Effector memory CD8-positive, alpha-beta T cell (primary cell): ENCODE results near the gene LIMK1.
"Not testable (repeated sequence)": the region's sequence is repeated elsewhere in the genome, so short reads cannot be mapped to it uniquely, and the experiment has no call there.

Experiments used
- ATAC-seq: fragments of 150-1000 bp; cut with Tn5 transposase; replicated peaks from 2 replicates; pipeline ENCODE4 v1.10.0; 2021; ENCODE audit warnings: mild to moderate bottlenecking, moderate library complexity
- DNase-seq, 3 experiments: peaks; one replicate each; pipeline ENCODE4 v3.0.0; 2021
- H3K27ac Mint-ChIP-seq, 2 donors: one replicate each; pipeline ENCODE4 v1.8.0; 2022; ENCODE audit warnings: mild to moderate bottlenecking in 2 of 2, mixed read lengths in 2 of 2, moderate library complexity in 2 of 2
- H3K27me3 Mint-ChIP-seq, 2 donors: one replicate each; pipeline ENCODE4 v1.8.0; 2022; ENCODE audit warnings: mixed read lengths in 2 of 2
- H3K36me3 Mint-ChIP-seq: one replicate; pipeline ENCODE4 v1.8.0; 2022; ENCODE audit warnings: mild to moderate bottlenecking, moderate library complexity, mixed read lengths; ENCODE audit not compliant: insufficient read depth
- H3K4me1 Mint-ChIP-seq, 2 donors: one replicate each; pipeline ENCODE4 v1.8.0; 2022; ENCODE audit warnings: low read depth in 2 of 2, mixed read lengths in 2 of 2
- H3K4me3 Mint-ChIP-seq, 2 donors: one replicate each; pipeline ENCODE4 v1.8.0; 2022; ENCODE audit warnings: mild to moderate bottlenecking in 2 of 2, mixed read lengths in 2 of 2, moderate library complexity in 2 of 2
- H3K9me3 Mint-ChIP-seq, 2 donors: one replicate each; pipeline ENCODE4 v1.8.0; 2022; ENCODE audit warnings: mixed read lengths in 2 of 2

LIMK1 gene

DNA sequence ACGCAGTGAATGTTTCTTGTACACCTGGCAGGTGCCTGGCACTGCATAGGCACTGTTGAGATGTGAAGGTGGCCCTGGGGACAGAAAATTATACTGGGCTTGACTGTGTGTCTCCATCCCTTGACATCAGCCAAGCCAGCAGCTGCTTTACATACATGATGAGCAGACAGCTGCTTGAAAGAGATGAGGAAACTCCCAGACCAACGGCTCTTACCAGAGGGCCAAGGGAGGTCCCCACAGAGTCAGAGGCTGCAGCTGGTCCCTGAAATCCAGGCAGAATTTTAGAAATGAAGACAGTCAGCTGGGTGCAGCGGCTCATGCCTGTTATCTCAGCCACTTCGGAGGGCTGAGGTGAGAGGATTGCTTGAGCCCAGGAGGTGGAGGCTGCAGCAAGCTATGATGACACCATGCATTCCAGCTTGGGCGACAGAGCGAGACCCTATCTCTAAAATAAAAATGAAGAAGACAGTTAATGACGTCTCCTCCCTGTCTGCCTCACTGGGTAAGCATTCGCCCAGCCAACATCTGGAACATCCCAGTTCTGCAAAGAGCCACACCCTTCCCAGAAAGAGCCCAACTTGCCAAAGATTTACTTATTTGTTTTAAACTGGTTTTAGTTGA, 17.6 kb downstream of the LIMK1 start:
- Mint-ChIP-seq H3K9me3 (no peaks in the 10 kb centered on the region), H3K27ac (peak overlapping the region in 1 of 2 donors; percentile 62), H3K4me3 (no peak overlapping the region), H3K36me3 (peaks cover 54% of the 10 kb centered on the region), H3K4me1 (peaks cover 0 to 5% of the 10 kb centered on the region in 2 donors), H3K27me3 (no peaks in the 10 kb centered on the region)
- no peak for DNase-seq
- peak; percentile 57 for ATAC-seq

DNA sequence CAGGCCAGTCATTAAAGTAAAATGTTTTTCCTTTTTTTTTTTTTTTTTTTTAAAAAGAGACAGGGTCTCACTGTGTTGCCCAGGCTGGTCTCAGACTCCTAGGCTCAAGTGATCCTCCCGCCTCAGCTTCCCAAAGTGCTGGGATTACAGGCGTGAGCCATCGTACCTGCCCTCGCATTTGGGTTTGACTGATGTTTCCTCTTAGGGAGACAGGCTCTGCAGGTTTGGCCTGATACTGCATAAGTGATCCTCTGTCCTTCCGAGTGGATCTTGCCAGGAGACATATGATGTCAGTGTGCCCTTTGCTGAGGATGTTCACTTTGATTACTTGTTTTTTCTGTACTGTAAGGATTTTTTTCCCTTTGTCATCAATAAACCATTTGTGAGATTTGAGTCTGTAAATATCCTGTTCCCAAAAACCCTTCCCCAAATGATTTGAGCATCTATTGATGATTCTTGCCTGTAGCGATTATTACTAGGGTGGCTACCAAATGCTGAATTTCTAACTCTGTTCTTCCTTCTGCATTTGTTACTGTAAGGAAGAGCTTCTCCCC, 19.7 kb downstream of the LIMK1 start:
- Mint-ChIP-seq H3K4me1 (peaks cover 0 to under 1% of the 10 kb centered on the region in 2 donors), H3K4me3 (no peak overlapping the region), H3K27ac (no peak overlapping the region), H3K9me3 (no peaks in the 10 kb centered on the region), H3K27me3 (no peaks in the 10 kb centered on the region), H3K36me3 (peaks cover 60% of the 10 kb centered on the region)
- DNase-seq (no peak), ATAC-seq (no peak)

DNA sequence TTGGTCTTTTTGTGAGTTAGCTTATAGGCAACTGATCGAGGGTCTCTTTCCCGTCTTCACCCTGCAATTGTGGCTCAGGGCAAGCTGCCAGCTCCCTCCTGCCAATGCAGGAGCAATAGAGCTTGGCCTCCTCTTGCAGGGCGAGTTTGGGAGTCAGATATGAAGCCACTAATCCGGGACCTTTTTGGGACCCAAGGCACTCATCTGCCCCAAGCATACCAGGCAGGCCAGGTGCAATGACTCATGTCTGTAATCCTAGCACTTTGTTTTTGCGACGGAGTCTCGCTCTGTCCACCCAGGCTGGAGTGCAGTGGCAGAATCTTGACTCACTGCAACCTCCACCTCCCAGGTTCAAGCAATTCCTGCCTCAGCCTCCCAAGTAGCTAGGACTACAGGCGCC, 21.1 kb downstream of the LIMK1 start:
- DNase-seq (no peak), ATAC-seq (no peak)
- Mint-ChIP-seq H3K36me3 (peaks cover 52% of the 10 kb centered on the region), H3K27me3 (no peaks in the 10 kb centered on the region), H3K27ac (no peak overlapping the region), H3K9me3 (no peaks in the 10 kb centered on the region), H3K4me1 (no peaks in the 10 kb centered on the region), H3K4me3 (no peak overlapping the region)

- no peaks in the 10 kb centered on the region for H3K27me3 Mint-ChIP-seq
- no peak overlapping the region for H3K27ac Mint-ChIP-seq
- H3K4me3 Mint-ChIP-seq: no peak overlapping the region
- H3K9me3 Mint-ChIP-seq: no peaks in the 10 kb centered on the region
- H3K36me3 Mint-ChIP-seq: peaks cover 52% of the 10 kb centered on the region
- DNase-seq: no peak
- no peak for ATAC-seq
- H3K4me1 Mint-ChIP-seq: no peaks in the 10 kb centered on the region
Observed at GRCh38 chr7:74105992-74106391, 22.4 kb downstream of the LIMK1 start.

- Mint-ChIP-seq H3K4me3 (no peak overlapping the region), H3K9me3 (no peaks in the 10 kb centered on the region), H3K36me3 (peaks cover 56% of the 10 kb centered on the region), H3K4me1 (no peaks in the 10 kb centered on the region), H3K27me3 (no peaks in the 10 kb centered on the region), H3K27ac (no peak overlapping the region)
- DNase-seq (no peak), ATAC-seq (no peak)
Observed at GRCh38 chr7:74106846-74107245, 23.2 kb downstream of the LIMK1 start.

DNA sequence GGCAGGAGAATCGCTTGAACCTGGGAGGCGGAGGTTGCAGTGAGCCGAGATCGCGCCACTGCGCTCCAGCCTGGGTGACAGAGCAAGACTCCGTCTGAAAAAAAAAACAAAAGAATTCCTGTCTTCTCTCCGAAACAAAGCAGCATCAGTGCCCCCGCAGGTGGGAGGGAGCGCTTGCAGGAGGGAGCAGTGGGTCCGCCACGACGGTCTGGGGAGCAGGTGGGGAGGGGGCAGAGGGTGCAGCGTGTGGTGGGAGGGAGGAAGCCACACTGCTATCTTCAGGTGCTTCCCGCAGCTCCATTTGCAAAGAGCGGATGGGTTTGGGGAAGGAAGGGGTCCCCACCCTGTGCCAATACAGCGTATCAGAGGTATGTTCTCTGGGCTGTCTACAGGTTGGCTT, 31.7 kb downstream of the LIMK1 start:
- Mint-ChIP-seq H3K27ac (no peak overlapping the region), H3K27me3 (no peaks in the 10 kb centered on the region), H3K4me3 (no peak overlapping the region), H3K4me1 (no peaks in the 10 kb centered on the region), H3K36me3 (peaks cover 58% of the 10 kb centered on the region), H3K9me3 (no peaks in the 10 kb centered on the region)
- ATAC-seq (no peak), DNase-seq (no peak)

GRCh38 chr7:74116356-74116755, 32.8 kb downstream of the LIMK1 start:
- H3K36me3 Mint-ChIP-seq: peaks cover 54% of the 10 kb centered on the region
- H3K27me3 Mint-ChIP-seq: no peaks in the 10 kb centered on the region

GRCh38 chr7:74119831-74120230, 36.2 kb downstream of the LIMK1 start:
- no peak overlapping the region for H3K4me3 Mint-ChIP-seq
- DNase-seq: no peak
- no peaks in the 10 kb centered on the region for H3K27me3 Mint-ChIP-seq
- H3K4me1 Mint-ChIP-seq: no peaks in the 10 kb centered on the region
- peaks cover 47% of the 10 kb centered on the region for H3K36me3 Mint-ChIP-seq
- no peak for ATAC-seq
- no peaks in the 10 kb centered on the region for H3K9me3 Mint-ChIP-seq
- no peak overlapping the region for H3K27ac Mint-ChIP-seq

More at GRCh38 chr7:74116356-74116755, 32.8 kb downstream of the LIMK1 start:
- Mint-ChIP-seq H3K9me3 (no peaks in the 10 kb centered on the region), H3K27ac (peak overlapping the region in 1 of 2 donors; percentile 66), H3K4me1 (no peaks in the 10 kb centered on the region), H3K4me3 (no peak overlapping the region)
- ATAC-seq (no peak), DNase-seq (no peak)

DNA sequence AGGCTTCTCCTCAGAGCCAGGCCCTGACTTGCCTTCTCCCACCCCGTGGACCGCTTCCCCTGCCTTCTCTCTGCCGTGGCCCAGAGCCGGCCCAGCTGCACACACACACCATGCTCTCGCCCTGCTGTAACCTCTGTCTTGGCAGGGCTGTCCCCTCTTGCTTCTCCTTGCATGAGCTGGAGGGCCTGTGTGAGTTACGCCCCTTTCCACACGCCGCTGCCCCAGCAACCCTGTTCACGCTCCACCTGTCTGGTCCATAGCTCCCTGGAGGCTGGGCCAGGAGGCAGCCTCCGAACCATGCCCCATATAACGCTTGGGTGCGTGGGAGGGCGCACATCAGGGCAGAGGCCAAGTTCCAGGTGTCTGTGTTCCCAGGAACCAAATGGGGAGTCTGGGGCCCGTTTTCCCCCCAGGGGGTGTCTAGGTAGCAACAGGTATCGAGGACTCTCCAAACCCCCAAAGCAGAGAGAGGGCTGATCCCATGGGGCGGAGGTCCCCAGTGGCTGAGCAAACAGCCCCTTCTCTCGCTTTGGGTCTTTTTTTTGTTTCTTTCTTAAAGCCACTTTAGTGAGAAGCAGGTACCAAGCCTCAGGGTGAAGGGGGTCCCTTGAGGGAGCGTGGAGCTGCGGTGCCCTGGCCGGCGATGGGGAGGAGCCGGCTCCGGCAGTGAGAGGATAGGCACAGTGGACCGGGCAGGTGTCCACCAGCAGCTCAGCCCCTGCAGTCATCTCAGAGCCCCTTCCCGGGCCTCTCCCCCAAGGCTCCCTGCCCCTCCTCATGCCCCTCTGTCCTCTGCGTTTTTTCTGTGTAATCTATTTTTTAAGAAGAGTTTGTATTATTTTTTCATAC, 38.0 kb downstream of the LIMK1 start:
- ATAC-seq: no peak
- Mint-ChIP-seq H3K4me1 (no peaks in the 10 kb centered on the region), H3K27ac (no peak overlapping the region), H3K9me3 (no peaks in the 10 kb centered on the region), H3K36me3 (peaks cover 43% of the 10 kb centered on the region), H3K4me3 (no peak overlapping the region), H3K27me3 (no peaks in the 10 kb centered on the region)
- no peak for DNase-seq

- H3K27ac Mint-ChIP-seq, H3K27me3 Mint-ChIP-seq, ATAC-seq, H3K4me1 Mint-ChIP-seq, H3K9me3 Mint-ChIP-seq, H3K4me3 Mint-ChIP-seq, DNase-seq: not testable (repeated sequence)
- H3K36me3 Mint-ChIP-seq: peaks cover 29% of the 10 kb centered on the region
Observed at GRCh38 chr7:74123892-74124291, 40.3 kb downstream of the LIMK1 start.

DNA sequence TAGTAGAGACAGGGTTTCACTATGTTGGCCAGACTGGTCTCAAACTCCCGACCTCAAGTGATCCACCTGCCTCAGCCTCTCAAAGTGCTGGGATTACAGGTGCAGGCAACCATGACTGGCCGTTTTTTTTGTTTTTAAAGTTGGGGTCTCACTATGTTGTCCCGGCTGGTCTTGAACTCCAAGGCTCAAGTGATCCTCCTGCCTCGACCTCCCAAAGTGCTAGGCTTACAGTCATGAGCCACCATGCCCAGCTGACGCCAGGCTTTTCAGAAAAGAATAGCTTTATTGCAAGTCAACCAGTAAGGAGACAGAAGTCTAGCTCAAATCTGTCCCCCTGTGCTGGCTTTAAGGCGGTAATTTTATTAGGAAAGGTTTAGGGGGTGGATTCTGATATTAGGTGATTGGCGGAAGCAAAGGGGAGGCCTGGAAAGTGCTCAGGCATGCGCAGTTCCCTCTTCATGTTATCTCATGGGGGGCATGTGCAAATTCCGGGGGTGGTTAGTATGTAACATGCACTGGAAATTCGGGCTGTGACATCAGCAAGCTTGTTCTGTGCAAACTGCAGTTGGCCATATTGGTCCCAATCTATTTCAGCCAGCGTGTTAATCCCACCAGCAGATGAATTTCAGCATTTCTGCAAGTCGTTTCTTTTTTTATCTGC, 42.7 kb downstream of the LIMK1 start:
- no peak overlapping the region for H3K4me3 Mint-ChIP-seq
- ATAC-seq (no peak), DNase-seq (no peak)
- H3K36me3 Mint-ChIP-seq: peaks cover 14% of the 10 kb centered on the region
- H3K27ac Mint-ChIP-seq: no peak overlapping the region
- H3K9me3 Mint-ChIP-seq: no peaks in the 10 kb centered on the region
- no peaks in the 10 kb centered on the region for H3K27me3 Mint-ChIP-seq
- no peaks in the 10 kb centered on the region for H3K4me1 Mint-ChIP-seq

GRCh38 chr7:74129887-74130286, 46.3 kb downstream of the LIMK1 start:
- no peak overlapping the region for H3K4me3 Mint-ChIP-seq
- DNase-seq (no peak), ATAC-seq (no peak)
- no peaks in the 10 kb centered on the region for H3K36me3 Mint-ChIP-seq
- no peaks in the 10 kb centered on the region for H3K4me1 Mint-ChIP-seq
- H3K9me3 Mint-ChIP-seq: no peaks in the 10 kb centered on the region
- H3K27me3 Mint-ChIP-seq: peaks cover 0 to 6% of the 10 kb centered on the region in 2 donors
- H3K27ac Mint-ChIP-seq: no peak overlapping the region

DNA sequence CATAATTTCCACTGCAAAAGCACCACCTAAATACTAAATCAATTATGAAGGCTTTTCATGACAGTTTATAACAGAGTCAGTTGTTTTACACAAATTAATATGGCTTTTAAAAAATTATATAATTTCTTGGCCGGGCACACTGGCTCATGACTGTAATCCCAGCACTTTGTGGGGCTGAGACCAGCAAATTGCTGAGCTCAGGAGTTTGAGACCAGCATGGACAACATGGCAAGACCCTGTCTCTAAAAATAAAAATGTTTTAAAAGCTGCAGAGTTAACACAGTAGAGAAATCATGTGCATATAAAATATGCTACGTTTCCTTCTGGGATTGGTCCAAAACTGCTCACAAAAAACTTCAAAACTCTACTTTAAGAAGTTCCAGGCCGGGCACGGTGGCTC, 46.9 kb downstream of the LIMK1 start:
- DNase-seq (no peak), ATAC-seq (no peak)
- H3K27me3 Mint-ChIP-seq: peaks cover 0 to 6% of the 10 kb centered on the region in 2 donors
- no peaks in the 10 kb centered on the region for H3K9me3 Mint-ChIP-seq
- H3K36me3 Mint-ChIP-seq: no peaks in the 10 kb centered on the region
- H3K4me1 Mint-ChIP-seq: no peaks in the 10 kb centered on the region
- no peak overlapping the region for H3K27ac Mint-ChIP-seq
- no peak overlapping the region for H3K4me3 Mint-ChIP-seq
